Keratinocyte (primary cell): ENCODE results near the gene STX18. TPM values are rescaled to one million over a fixed set of nuclear protein-coding genes. Genes with fewer than 3 reads are reported as not detected.

Source experiments
- DNase-seq: peaks from one replicate; pipeline ENCODE4 v3.0.0-alpha.2; 2011; ENCODE audit warnings: low read depth, missing footprints, low spot score
- FAIRE-seq: peaks from 2 replicates; lab custom pipeline; 2011; peaks lifted over from hg19 to GRCh38; lab: Jason Lieb, UNC
- H2AFZ ChIP-seq: 2 replicates; pipeline ENCODE4 v1.6.0; 2012; ENCODE audit warnings: low read length, control low read depth, inconsistent platforms; ENCODE audit not compliant: control insufficient read depth
- H3K27ac ChIP-seq: 2 replicates; pipeline ENCODE4 v1.5.1; 2011; ENCODE audit warnings: low read length; ENCODE audit not compliant: control insufficient read depth, insufficient read depth
- H3K27me3 ChIP-seq: 3 replicates; pipeline ENCODE4 v1.6.0; 2011; ENCODE audit warnings: low read length; ENCODE audit not compliant: control insufficient read depth, insufficient read depth; ENCODE audit errors: extremely low read depth
- H3K36me3 ChIP-seq, 2 experiments: 2 replicates in 1 of 2; 3 replicates in 1 of 2; pipeline ENCODE4 v1.5.1; 2011; ENCODE audit warnings: low read length in 2 of 2, mild to moderate bottlenecking in 1 of 2; ENCODE audit not compliant: control insufficient read depth in 2 of 2, insufficient read depth in 2 of 2; ENCODE audit errors: extremely low read depth in 1 of 2
- H3K4me1 ChIP-seq: 3 replicates; pipeline ENCODE4 v1.5.1; 2011; ENCODE audit warnings: low read length; ENCODE audit not compliant: control insufficient read depth, insufficient read depth; ENCODE audit errors: extremely low read depth
- H3K4me2 ChIP-seq: 3 replicates; pipeline ENCODE4 v1.6.0; 2011; ENCODE audit warnings: low read depth, low read length; ENCODE audit not compliant: control insufficient read depth, insufficient read depth; ENCODE audit errors: extremely low read depth
- H3K4me3 ChIP-seq, 3 experiments: fragments of 200-600 bp in 1 of 3; sonication (generic) in 1 of 3; 2 replicates in 2 of 3; 3 replicates in 1 of 3; pipeline ENCODE4 v1.5.1; 2011 to 2016; ENCODE audit warnings: low read length in 3 of 3, mild to moderate bottlenecking in 3 of 3, control low read depth in 2 of 3, inconsistent platforms in 1 of 3, low read depth in 1 of 3, mixed read lengths in 1 of 3, mixed run types in 1 of 3, moderate library complexity in 1 of 3; ENCODE audit not compliant: control insufficient read depth in 2 of 3, insufficient read depth in 2 of 3; ENCODE audit errors: extremely low read depth in 1 of 3
- H3K79me2 ChIP-seq: 2 replicates; pipeline ENCODE4 v1.6.0; 2012; ENCODE audit warnings: low read length; ENCODE audit not compliant: control insufficient read depth, insufficient read depth
- H3K9ac ChIP-seq: 3 replicates; pipeline ENCODE4 v1.6.0; 2011; ENCODE audit warnings: low read length; ENCODE audit not compliant: control insufficient read depth, insufficient read depth; ENCODE audit errors: extremely low read depth
- H3K9me1 ChIP-seq: 3 replicates; pipeline ENCODE4 v1.6.0; 2011; ENCODE audit warnings: low read length; ENCODE audit not compliant: control insufficient read depth, insufficient read depth; ENCODE audit errors: extremely low read depth
- H3K9me3 ChIP-seq: 2 replicates; pipeline ENCODE4 v1.5.1; 2012; ENCODE audit warnings: low read depth, low read length; ENCODE audit not compliant: control insufficient read depth
- H4K20me1 ChIP-seq: 3 replicates; pipeline ENCODE4 v1.6.0; 2011; ENCODE audit warnings: low read length; ENCODE audit not compliant: control insufficient read depth, insufficient read depth; ENCODE audit errors: extremely low read depth
- CTCF ChIP-seq, 3 experiments: IDR thresholded peaks in 1 of 3; conservative IDR thresholded peaks in 1 of 3; optimal IDR thresholded peaks in 1 of 3; 2 replicates in 2 of 3; 3 replicates in 1 of 3; pipeline versions ENCODE3 to v1.5.1; 2011; ENCODE audit warnings: low read length in 3 of 3, mild to moderate bottlenecking in 3 of 3, moderate library complexity in 2 of 3, control low read depth in 1 of 3, inconsistent platforms in 1 of 3; ENCODE audit not compliant: insufficient read depth in 2 of 3; ENCODE audit errors: extremely low read depth in 1 of 3
- EZH2 ChIP-seq: IDR thresholded peaks from one replicate; pipeline ENCODE4 v1.6.1; 2012; ENCODE audit warnings: inconsistent platforms, mild to moderate bottlenecking, low read length, moderate library complexity
- dilution Hi-C: fragments of 300-500 bp; cut with MboI; formaldehyde crosslinking; loops from one replicate; pipeline ENCODE4 v1.7.0; 2020; ENCODE audit warnings: low sequenced_read_pairs; ENCODE audit not compliant: extremely low pct_ligation_motif_present
- polyA plus RNA-seq, 5 experiments: library from polyadenylated mRNA; depleted of rRNA in 3 of 5; stranded (reverse) in 3 of 5; stranded (forward) in 1 of 5; unstranded in 1 of 5; fragments of >200 nt; gene quantifications; 1 replicate in 1 of 5; 2 replicates in 3 of 5; 3 replicates in 1 of 5; pipeline versions ENCODE4 v1.2.1 to v1.2.3, GENCODE V29; 2011 to 2012; ENCODE audit warnings: missing spikeins in 2 of 5, low read depth in 1 of 5, low replicate concordance in 1 of 5

STX18 gene
- polyA plus RNA-seq, 1 donor (not counting 4 experiments of a cell fraction or from before 2014, with no cell fraction given): 21.6 TPM

GRCh38 chr4:4496592-4497372 lies 45.1 kb downstream of the STX18 start:
- H3K4me2 ChIP-seq: no peak overlapping the region
- H3K4me1 ChIP-seq: no peaks in the 10 kb centered on the region
- no peaks in the 10 kb centered on the region for H3K9me3 ChIP-seq
- DNase-seq: no peak
- FAIRE-seq: no peak
- TF ChIP-seq CTCF (optimal IDR thresholded peaks at IDR 0.05 in 1 of 3, IDR thresholded peaks at IDR 0.05 in 1 of 3, conservative IDR thresholded peaks at IDR 0.05 in 1 of 3; ENCODE audit: extremely low read depth in 1 of 3, insufficient read depth in 2 of 3, low read length in 3 of 3): no peak
- no peak for TF ChIP-seq EZH2
- H3K9me1 ChIP-seq: no peaks in the 10 kb centered on the region
- no peak overlapping the region for H2AFZ ChIP-seq
- dilution Hi-C loops: no loop called here
- H3K9ac ChIP-seq: no peak overlapping the region
- H3K79me2 ChIP-seq: no peaks in the 10 kb centered on the region
- H3K4me3 ChIP-seq: no peak overlapping the region
- H3K27ac ChIP-seq: no peak overlapping the region
- no peaks in the 10 kb centered on the region for H3K36me3 ChIP-seq
- H4K20me1 ChIP-seq: no peaks in the 10 kb centered on the region
- no peaks in the 10 kb centered on the region for H3K27me3 ChIP-seq

GRCh38 chr4:4494882-4495281 lies 47.0 kb downstream of the STX18 start:
- FAIRE-seq (no peak), DNase-seq (no peak)
- H4K20me1 ChIP-seq: no peaks in the 10 kb centered on the region
- no peaks in the 10 kb centered on the region for H3K36me3 ChIP-seq
- TF ChIP-seq CTCF (optimal IDR thresholded peaks at IDR 0.05 in 1 of 3, IDR thresholded peaks at IDR 0.05 in 1 of 3, conservative IDR thresholded peaks at IDR 0.05 in 1 of 3; ENCODE audit: extremely low read depth in 1 of 3, insufficient read depth in 2 of 3, low read length in 3 of 3) (no peak), EZH2 (no peak)
- H2AFZ ChIP-seq: no peak overlapping the region
- H3K4me1 ChIP-seq: no peaks in the 10 kb centered on the region
- no peaks in the 10 kb centered on the region for H3K9me3 ChIP-seq
- H3K27me3 ChIP-seq: no peaks in the 10 kb centered on the region
- H3K4me3 ChIP-seq: no peak overlapping the region
- H3K4me2 ChIP-seq: no peak overlapping the region
- dilution Hi-C loops: no loop called here
- no peak overlapping the region for H3K27ac ChIP-seq
- no peaks in the 10 kb centered on the region for H3K79me2 ChIP-seq
- no peak overlapping the region for H3K9ac ChIP-seq
- H3K9me1 ChIP-seq: no peaks in the 10 kb centered on the region
